ENCODE data around the gene GZMM. TPM values are rescaled to one million over a fixed set of nuclear protein-coding genes. Genes with fewer than 3 reads are reported as not detected.

GZMM gene
- total RNA-seq, 1 donor from 2014 or later = 0.34 TPM

GRCh38 chr19:536031-536880, 7.6 kb upstream of the GZMM start:
- H3K27ac Mint-ChIP-seq = no peak overlapping the region
- no peak for TF ChIP-seq CTCF (conservative IDR thresholded peaks at IDR 0.05)
- H3K9me3 Mint-ChIP-seq = no peaks in the 10 kb centered on the region
- no peak overlapping the region for H3K4me3 Mint-ChIP-seq
- H3K27me3 Mint-ChIP-seq = no peaks in the 10 kb centered on the region
- peaks cover 4% of the 10 kb centered on the region for H3K4me1 Mint-ChIP-seq (ENCODE audit: unreplicated experiment)
- H3K36me3 Mint-ChIP-seq = no peaks in the 10 kb centered on the region
- DNase-seq (ENCODE audit: extremely low spot score, unreplicated experiment) = no peak

GRCh38 chr19:536881-537404, 6.9 kb upstream of the GZMM start:
- Mint-ChIP-seq H3K4me1 (ENCODE audit: unreplicated experiment) (peaks cover 4% of the 10 kb centered on the region), H3K27me3 (no peaks in the 10 kb centered on the region), H3K36me3 (no peaks in the 10 kb centered on the region), H3K27ac (no peak overlapping the region), H3K9me3 (no peaks in the 10 kb centered on the region), H3K4me3 (no peak overlapping the region)
- no peak for DNase-seq (ENCODE audit: extremely low spot score, unreplicated experiment)
- TF ChIP-seq CTCF (conservative IDR thresholded peaks at IDR 0.05) = no peak

- no peak overlapping the region for H3K27ac Mint-ChIP-seq
- H3K4me1 Mint-ChIP-seq (ENCODE audit: unreplicated experiment) = no peaks in the 10 kb centered on the region
- H3K9me3 Mint-ChIP-seq = no peaks in the 10 kb centered on the region
- H3K4me3 Mint-ChIP-seq = no peak overlapping the region
- no peaks in the 10 kb centered on the region for H3K36me3 Mint-ChIP-seq
- no peak for TF ChIP-seq CTCF (conservative IDR thresholded peaks at IDR 0.05)
- DNase-seq (ENCODE audit: extremely low spot score, unreplicated experiment) = no peak
- H3K27me3 Mint-ChIP-seq = no peaks in the 10 kb centered on the region
Measured at GRCh38 chr19:538641-539428, 5.0 kb upstream of the GZMM start.

- no peak for DNase-seq (ENCODE audit: extremely low spot score, unreplicated experiment)
- Mint-ChIP-seq H3K36me3 (no peaks in the 10 kb centered on the region), H3K4me3 (no peak overlapping the region), H3K27ac (no peak overlapping the region), H3K4me1 (ENCODE audit: unreplicated experiment) (no peaks in the 10 kb centered on the region), H3K27me3 (no peaks in the 10 kb centered on the region), H3K9me3 (no peaks in the 10 kb centered on the region)
- no peak for TF ChIP-seq CTCF (conservative IDR thresholded peaks at IDR 0.05)
Measured at GRCh38 chr19:539429-540030, 4.3 kb upstream of the GZMM start.

- no peak overlapping the region for H3K4me3 Mint-ChIP-seq
- H3K36me3 Mint-ChIP-seq = no peaks in the 10 kb centered on the region
- no peaks in the 10 kb centered on the region for H3K4me1 Mint-ChIP-seq (ENCODE audit: unreplicated experiment)
- H3K27me3 Mint-ChIP-seq = no peaks in the 10 kb centered on the region
- H3K9me3 Mint-ChIP-seq = no peaks in the 10 kb centered on the region
- TF ChIP-seq CTCF (conservative IDR thresholded peaks at IDR 0.05) = no peak
- H3K27ac Mint-ChIP-seq = no peak overlapping the region
- DNase-seq (ENCODE audit: extremely low spot score, unreplicated experiment) = no peak
Measured at GRCh38 chr19:540867-541637, 2.8 kb upstream of the GZMM start.
